Mesenteric fat pad (tissue), 1 donor: ENCODE data around the gene NSD2. TPM values are rescaled to one million over a fixed set of nuclear protein-coding genes. Genes with fewer than 3 reads are reported as not detected.
"Not testable (repeated sequence)": the region's sequence is repeated elsewhere in the genome, so short reads cannot be mapped to it uniquely, and the experiment has no call there.

ENCODE experiments used
- DNase-seq: peaks from one replicate; pipeline ENCODE4 v3.0.0-alpha.2; 2020; ENCODE audit warnings: low spot score
- total RNA-seq: library from RNA; stranded (reverse); fragmentation: NEBNext Ultra II Directional; extraction: Animal tissue kit (Norgen Biotek cat#: 25700); gene quantifications from one replicate; pipeline ENCODE4 v1.2.1, GENCODE V29; 2021
- donor health status: DM: yes; HTN: yes; CAD: no.

Gene NSD2
- total RNA-seq, 1 donor from 2014 or later: 43.7 TPM

DNA sequence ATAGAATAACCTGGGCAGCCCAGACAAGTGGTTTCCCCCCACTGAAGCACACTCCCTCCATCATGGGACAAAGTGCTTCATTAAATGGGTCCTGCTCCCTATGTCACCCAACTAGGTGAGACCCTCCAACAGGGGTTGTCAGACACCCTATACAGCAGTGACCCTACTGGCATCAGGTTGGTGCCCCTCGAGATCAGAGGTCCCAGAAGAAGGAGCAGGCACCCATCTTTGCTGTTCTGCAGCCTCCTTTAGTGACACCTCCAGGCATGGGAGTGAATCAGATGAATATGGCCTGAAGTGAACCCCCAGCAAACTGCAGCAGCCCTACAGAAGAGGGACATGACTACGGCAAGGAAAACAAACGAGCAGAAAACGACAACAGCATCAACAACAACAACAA lies 126.5 kb downstream of the NSD2 start:
- DNase-seq: peak; percentile 57

DNA sequence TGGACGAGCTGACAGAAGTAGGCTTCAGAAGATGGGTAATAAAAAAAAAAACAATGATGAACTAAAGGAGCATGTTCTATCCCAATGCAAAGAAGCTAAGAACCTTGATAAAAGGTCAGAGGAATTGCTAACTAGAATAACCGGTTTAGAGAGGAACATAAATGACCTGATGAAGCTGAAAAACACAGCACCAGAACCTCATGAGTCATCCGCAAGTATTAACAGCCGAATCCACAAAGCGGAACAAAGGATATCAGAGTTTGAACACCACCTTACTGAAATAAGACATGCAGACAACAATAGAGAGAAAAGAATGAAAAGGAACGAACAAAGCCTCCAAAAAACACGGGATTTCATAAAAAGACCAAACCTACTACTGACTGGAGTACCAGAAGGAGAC lies 127.1 kb downstream of the NSD2 start:
- no peak for DNase-seq

- not testable (repeated sequence) for DNase-seq
Observed at GRCh38 chr4:1999308-1999707, 128.1 kb downstream of the NSD2 start.

DNA sequence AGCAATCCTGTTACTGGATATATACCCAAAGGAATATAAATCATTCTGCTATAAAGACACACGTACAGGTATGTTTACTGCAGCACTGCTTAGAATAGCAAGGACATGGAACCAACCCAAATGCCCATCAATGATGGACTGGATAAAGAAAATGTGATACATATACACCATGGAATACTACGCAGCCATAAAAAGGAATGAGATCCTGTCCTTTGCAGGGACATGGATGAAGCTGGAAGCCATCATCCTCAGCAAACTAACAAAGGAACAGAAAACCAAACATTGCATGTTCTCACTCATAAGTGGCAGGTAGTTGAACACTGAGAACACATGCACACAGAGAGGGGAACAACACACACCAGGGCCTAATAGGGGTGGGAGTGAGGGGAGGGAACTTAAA lies 132.2 kb downstream of the NSD2 start:
- DNase-seq: not testable (repeated sequence)

- no peak for DNase-seq
Observed at GRCh38 chr4:2006367-2006766, 135.2 kb downstream of the NSD2 start.

- no peak for DNase-seq
Observed at GRCh38 chr4:2006956-2007653, 135.9 kb downstream of the NSD2 start.

DNA sequence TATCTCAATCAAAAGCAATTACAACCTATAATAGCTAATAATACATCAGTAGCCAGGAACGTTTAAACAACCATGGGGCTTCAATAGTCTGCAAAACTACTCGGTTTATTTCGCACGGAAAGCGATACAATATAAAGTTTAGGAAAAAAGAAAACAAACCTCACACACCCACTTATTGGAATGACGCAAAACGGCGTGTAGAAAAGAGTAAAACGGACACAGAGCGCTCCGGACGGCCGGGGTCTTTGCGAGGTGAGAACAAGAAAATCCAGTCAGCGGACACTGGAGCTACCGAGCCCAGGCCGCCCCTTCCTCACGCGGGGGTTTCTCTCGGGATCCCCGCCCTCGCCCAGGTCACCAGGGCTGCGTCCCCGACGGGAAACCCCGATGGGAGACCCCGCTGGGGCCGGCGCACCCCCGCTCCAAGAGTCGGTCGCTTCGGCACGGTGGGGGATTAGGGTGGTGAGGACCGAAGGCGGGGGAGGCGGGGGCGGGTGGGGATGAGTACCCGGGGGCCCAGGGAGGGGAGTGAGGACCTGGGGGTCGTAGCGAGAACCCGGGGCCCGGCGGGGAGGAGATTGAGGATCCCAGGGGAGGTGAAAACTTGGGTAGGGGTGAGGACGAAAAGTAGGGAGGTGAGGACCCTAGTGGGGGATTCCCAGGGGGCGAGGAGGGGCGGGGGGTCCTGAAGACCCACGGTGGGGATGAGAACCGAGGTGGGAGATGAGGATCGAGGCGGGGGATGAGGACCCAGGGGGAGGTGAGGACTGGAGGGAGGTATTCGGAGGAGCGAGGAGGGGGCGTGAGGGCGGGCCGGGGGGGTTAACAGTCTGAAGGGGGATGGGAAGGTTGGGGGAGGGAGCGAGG lies 136.8 kb downstream of the NSD2 start:
- no peak for DNase-seq

DNA sequence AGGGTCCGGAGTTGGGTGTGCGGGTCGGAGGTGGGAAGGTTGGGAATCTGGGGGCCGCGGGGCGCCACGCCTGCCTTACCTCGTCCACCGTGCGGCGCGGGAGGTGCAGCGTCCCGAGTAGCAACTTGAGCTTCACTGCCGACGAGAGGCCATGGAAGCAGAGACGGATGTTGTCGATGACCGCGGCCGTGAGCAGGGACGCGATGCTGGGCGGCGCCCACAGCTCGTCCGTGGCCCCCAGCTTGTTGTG lies 137.4 kb downstream of the NSD2 start:
- no peak for DNase-seq

- peak; percentile 98 for DNase-seq
Observed at GRCh38 chr4:2008921-2009650, 137.9 kb downstream of the NSD2 start, which contains the start of gene NELFA. NELFA (minus strand) TSS chr4:2008974; CDS start chr4:2008959, 15 bp downstream.

DNA sequence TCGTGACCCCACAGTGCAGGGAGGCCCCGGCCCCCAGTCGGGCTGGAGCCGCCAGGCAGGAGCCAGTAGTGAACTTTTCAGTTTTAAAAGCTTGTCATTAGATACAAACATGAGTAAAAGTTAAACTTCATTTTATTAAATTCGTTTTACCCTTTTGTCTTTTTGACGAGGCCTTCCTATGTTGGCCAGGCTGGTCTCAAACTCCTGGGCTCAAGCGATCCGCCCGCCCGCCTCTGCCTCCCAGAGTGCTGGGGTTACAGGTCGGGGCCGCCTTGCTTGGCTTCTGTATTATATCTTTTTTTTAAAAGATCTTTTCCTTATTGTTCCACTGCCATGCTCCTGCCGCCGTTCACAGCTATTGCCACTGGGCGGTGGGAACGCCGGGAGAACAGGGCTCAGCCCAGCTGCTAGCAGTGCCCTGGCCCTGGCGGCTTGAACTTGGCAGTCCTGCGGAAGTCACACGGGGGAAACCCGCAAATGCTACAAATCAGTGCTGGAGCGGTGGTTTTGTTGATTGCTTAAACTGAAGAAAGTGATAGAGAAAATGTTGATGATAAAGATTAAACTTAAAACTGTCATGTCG lies 138.5 kb downstream of the NSD2 start:
- no peak for DNase-seq

DNA sequence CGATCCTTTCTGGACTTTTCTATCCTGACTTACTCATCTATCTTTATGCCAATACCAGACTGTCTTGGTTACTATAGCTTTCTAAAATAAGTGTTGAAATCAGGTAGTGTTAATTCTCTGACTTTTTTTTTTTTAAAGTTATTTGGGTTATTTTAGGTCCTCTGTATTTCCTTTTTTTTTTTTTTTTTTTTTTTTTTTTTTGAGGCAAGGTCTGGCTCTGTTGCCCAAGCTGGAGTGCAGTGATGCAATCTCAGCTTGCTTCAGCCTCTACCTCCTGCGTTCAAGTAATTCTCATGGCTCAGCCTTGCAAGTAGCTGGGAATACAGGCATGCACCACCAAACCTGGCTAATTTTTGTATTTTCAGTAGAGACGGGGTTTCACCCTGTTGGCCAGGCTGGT lies 140.4 kb downstream of the NSD2 start:
- DNase-seq: no peak

DNA sequence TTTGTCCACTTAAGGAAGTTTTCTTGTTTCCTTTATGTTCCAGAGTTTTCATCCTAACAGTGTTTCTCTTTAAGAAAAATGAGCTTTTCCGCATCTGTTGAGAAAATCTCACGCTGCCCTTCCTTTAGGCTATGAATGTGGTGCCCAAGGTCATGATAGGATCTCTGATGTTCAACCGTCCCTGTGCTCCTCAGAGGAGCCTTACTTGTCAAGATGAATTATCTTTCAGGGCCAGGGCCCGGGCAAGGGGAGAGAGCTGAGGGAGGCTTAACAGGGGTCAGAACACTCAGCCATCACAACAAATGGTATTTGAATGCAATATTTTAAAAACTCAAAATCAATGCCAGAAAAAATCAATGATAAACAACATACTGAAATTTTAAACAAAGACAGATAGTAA lies 143.8 kb downstream of the NSD2 start:
- DNase-seq: no peak

GRCh38 chr4:2021358-2022018 lies 150.3 kb downstream of the NSD2 start:
- not testable (repeated sequence) for DNase-seq

DNA sequence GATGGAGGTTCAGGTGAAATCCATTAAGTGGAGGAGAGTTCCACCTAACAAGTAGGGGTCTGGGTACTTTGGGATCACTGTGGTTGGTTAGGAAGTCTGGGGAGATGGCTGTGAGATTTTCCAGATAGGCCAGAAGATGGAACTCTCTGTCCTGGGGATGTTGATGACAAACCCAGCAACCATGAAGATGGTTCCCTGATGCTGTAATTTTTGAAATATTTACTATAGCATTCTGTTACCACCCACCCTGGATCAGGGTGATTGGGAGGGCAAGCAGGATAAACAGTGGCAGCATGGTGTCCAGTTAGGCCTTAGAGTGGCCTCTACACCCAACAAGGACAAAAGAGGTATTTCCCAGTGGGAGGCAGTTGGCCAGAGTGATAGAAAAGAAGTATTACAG lies 153.5 kb downstream of the NSD2 start:
- no peak for DNase-seq

- DNase-seq: no peak
Observed at GRCh38 chr4:2025817-2026216, 154.6 kb downstream of the NSD2 start.

DNA sequence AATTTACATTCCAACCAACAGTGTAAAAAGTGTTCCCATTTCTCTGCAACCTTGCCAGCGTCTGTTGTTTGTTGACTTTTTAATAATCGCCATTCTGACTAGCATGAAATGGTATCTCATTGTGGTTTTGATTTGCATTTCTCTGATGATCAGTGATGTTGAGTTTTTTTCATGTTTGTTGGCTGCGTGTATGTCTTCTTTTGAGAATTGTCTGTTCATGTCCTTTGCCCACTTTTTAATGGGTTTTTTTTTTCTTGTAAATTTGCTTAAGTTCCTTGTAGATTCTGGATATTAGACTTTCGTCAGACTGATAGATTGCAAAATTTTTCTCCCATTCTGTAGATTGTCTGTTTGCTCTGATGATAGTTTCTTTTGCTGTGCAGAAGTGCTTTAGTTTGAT lies 155.9 kb downstream of the NSD2 start:
- not testable (repeated sequence) for DNase-seq

- not testable (repeated sequence) for DNase-seq
Observed at GRCh38 chr4:2031161-2031560, 160.0 kb downstream of the NSD2 start.
